HT1080 (cell line): Measurements from ENCODE around the gene LIN28A. TPM values are rescaled to one million over a fixed set of nuclear protein-coding genes. Genes with fewer than 3 reads are reported as not detected.
"Not testable (repeated sequence)": the region's sequence is repeated elsewhere in the genome, so short reads cannot be mapped to it uniquely, and the experiment has no call there.

ENCODE experiments used
- DNase-seq: peaks from one replicate; pipeline ENCODE4 v3.0.0-alpha.2; 2015; ENCODE audit warnings: low read depth
- polyA plus RNA-seq, 2 experiments: library from polyadenylated mRNA; depleted of rRNA; stranded (reverse); fragments of >200 nt; gene quantifications; 2 replicates each; pipeline ENCODE4 v1.2.3, GENCODE V29; 2015
- total RNA-seq: library from RNA; depleted of rRNA; stranded (reverse); fragments of >200 nt; shearing (Covaris generic); gene quantifications from 2 replicates; pipeline ENCODE4 v1.2.3, GENCODE V29; 2014; rRNA removed

Gene LIN28A, protein sequence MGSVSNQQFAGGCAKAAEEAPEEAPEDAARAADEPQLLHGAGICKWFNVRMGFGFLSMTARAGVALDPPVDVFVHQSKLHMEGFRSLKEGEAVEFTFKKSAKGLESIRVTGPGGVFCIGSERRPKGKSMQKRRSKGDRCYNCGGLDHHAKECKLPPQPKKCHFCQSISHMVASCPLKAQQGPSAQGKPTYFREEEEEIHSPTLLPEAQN
- total RNA-seq, result not detected in 2 replicates
- not detected in 2 replicates for polyA plus RNA-seq (2015; cell fraction: cytosol; rRNA removed)
- not detected in 2 replicates for polyA plus RNA-seq (2015; cell fraction: nucleus; rRNA removed)

DNA sequence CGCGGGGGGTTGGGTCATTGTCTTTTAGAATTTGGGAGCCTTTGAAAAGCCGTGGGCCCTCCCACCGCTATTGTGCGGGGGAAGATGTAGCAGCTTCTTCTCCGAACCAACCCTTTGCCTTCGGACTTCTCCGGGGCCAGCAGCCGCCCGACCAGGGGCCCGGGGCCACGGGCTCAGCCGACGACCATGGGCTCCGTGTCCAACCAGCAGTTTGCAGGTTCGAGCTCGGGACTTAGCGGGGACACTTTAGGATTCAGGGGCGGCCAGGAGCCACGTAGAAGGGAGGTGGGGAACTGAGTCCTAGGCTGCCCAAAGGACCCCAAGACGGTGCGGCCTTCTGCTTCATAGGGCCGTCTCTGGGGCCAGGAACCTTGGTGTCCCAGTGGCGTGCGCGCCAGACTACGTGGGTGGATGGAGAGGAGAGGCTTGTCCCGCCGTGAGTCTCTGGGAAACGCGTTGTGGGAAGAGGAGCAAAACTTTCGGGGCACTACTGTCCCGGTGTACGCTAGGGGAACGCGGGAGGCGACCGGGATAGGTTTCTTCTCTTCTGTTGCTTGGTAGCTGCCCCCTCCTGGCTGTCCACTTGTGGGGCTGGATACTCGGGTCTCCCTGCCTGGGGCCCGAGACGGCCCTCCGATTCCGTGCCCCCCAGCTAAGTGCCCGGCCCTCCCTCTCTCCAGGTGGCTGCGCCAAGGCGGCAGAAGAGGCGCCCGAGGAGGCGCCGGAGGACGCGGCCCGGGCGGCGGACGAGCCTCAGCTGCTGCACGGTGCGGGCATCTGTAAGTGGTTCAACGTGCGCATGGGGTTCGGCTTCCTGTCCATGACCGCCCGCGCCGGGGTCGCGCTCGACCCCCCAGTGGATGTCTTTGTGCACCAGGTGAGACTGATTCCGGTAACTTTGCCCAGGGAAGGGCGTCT, at the start of gene LIN28A:
TSS of gene LIN28A (plus strand) at position 112 of the 918 bp plus-strand sequence. CDS start at position 187, 75 bp downstream.
- DNase-seq, result no peak

DNA sequence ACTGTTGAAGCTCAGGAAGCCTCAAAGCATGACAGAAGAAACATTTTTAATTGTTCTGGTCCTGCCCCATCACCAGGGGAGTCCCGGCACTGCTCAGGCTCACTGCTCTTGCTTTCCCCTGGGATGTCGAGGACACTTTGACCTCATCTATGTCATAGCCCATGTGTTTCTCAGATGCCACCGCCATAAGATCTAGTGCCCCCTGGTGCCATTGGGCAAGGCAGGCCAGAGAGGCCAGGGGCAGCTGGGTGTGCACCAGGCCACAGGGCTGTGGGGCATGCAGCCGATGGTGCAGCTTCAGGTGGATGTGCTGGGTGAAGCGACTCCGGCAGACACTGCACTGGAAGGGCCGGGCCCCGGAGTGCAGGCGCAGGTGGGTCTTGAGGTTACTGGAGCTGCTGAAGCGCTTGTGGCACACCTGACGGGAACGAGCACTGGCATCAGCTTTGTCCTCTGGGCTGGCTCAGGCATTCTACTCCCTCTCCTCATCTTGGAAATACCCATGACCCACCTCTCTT, 49.0 kb upstream of the LIN28A start:
- DNase-seq, result no peak

DNA sequence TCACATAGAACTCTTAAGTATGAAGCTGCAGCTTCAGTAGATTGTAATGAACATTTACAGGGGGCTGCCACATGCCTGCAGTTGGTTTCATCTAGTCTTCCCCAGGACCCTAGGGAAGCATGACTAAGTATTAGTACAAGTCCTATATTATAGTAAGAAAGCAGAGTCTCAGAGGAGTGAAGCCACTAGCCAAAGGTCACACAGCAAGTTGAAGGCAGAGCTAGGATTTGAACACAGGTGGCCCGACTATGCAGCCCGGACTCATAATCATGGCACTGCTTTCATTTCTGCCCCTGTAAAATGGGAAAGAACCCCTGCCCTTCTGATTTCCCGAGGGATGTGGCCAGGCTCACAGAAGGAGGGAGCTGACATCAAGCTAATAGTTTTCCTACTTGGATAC, 48.3 kb upstream of the LIN28A start:
- no peak for DNase-seq

DNA sequence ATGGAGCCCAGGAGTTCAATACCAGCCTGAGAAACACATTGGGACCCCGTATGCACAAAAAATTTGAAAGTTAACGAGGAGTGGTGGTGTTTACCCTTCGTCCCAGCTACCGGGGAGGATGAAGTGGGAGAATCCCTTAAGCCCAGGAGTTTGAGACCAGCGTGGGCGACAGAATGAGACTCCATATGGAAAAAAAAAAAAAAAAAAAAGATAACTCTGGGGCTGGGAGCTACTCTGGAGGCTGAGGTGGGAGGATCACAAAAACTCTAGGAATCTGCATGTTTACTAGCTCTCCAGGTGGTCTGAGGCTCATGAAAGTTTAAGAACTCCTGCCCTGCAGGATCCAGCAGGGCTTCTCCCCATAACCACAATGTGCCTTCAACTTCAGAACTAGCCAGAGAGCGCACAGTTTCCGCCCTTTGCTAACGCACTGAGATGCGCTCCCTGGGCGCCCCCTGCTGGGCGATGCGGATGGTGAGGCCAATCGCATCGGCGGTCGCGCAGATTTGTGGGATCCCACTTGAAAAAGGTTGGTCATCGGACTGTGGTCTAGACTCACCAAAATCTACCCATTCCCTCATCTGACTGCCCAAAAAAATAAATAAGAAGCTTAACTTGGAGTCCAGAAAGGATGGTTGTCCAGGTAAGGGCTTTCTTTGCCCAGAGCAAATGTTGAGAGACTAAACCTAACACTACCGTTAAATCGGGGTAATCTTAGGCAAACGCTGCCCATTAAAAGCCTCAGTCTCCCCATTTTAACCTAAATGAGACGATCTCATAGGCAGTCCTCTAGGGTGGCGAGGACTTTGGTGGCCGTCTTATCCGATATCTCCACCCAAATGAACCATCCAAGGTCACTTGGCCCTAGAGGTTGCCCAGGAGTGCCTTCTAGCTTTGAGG, 46.8 kb upstream of the LIN28A start:
- peak; percentile 63 for DNase-seq

DNA sequence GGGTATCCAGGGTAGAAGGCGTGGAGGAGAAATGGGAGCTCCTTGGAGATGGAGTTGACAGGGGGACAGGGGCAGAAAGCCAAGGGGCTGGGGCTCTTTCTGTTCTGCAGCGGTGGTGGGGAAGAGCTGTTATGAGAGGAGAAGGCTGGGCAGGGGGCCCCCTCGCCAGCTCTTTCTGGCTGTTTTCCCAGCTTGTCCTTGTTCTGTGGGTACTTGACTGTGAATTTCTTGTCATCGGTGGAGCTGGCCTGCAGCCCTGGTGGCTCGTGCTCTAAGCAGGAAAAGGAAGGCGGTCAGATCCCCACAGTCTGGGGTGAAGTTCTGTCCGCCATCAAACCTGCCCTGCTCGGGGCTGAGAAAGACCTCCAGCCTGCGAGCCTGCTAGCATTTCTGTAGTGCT, 45.7 kb upstream of the LIN28A start:
- no peak for DNase-seq

DNA sequence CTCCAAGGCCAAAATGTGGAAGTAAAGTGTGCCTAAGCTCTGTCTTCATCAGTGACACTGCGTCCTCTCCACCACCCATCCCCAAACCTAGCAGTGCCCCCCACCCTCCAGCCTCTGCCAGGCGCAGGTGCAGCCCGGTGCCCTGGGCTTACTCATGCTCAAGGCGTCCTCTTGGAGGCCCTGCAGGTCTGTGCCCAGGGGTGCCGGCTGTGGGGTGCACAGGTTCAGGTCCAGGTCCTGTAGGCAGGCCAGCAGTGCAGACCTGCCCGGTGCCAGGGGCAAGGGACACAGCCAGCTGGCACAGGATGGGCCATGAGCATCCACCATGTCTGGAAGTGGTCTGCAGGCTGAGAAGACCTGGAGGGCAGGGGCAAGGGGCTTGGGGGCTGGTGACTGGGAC, 43.2 kb upstream of the LIN28A start:
- no peak for DNase-seq

DNA sequence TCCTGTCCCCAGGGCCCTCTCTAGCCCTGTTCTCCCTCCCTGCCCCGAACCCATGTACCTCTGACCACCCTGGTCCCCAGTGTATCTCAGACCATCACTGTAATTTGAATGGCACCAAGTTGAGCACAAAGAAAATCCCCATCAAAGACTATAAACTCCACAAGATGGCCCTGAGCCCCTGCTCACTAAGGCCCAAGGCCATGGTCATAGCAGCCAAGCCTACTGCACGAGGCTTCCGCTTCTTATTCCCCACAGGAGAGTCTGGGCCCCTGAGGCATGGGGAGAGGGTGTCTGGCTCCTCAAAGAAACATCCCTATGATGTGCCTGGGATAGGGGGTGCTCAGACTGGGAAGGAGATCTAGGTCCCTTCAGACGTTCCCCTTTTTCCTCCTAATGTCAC, 42.6 kb upstream of the LIN28A start:
- no peak for DNase-seq

DNA sequence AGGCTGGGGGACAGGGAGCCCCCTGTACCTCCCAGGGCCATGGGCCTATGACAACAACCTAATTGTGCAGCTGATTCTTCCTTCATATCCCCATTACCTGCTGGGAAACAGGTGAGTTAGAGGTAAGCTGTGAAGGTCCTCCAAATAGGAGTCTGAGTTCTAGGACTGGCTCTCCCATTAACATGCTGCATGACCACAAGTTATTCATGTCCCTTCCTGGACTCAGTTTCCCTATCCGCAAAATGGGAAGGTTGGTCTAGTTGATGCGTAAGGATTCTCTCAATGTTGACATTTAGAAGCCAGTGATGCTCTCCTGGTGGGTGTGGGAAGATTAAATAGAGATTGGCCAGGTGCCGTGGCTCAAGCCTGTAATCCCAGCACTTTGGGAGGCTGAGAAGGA, 42.1 kb upstream of the LIN28A start:
- no peak for DNase-seq

DNA sequence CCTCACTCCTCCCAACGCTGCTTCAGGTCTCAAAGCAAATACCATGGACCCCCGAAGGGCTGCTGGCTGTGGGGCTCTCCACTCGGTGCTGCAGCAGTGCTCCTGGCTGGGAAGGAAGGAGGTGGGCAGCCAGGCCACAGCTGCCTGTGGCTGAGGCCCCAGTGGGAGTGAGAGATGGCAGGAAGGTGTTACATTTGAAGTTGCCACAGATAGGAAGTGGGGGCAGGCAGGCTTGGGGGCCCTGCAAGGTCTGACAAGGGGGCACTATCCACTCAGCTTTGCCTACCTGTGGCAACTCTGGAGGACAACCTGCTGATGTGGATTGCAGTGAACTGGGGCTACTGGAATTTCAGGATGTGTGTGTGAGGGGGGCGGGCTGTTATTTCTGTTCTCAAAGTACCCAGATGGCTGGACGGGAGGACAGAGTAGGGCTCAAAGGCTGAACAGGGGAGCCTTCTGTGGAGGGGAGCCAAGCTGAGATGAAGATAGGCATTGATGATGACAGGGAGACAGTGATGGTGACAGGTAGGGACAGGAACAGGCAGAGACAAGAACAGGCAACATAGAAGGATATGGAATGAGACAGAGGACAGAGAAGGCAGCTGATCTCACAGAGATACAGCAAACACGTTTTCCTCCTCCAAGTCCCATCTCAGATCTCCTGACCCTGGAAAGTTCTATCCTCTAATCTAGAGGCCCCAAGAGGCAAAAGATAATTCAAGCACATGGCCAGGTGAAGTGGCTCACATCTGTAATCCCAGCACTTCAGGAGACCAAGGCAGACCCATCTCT, 39.8 kb upstream of the LIN28A start:
- no peak for DNase-seq

DNA sequence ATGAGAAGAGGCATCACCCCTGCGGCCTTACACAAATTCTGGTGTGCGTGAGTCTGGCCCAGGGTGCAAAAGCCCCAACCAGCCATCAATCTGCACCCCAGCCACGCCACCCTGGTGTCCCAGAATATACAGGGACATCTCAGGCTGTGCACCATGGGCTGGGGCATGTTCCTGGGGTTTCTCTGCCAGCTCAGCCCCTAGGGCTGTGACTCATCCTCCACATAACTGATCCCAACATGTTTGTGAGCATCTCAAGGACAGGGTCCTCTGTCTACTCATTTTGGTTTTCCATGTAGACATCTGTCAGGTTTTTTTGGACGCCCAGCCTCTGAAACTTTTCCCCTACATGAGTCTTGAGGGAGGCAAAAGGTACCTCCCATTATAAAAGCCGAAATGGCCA, 38.6 kb upstream of the LIN28A start:
- peak; percentile 55 for DNase-seq

DNA sequence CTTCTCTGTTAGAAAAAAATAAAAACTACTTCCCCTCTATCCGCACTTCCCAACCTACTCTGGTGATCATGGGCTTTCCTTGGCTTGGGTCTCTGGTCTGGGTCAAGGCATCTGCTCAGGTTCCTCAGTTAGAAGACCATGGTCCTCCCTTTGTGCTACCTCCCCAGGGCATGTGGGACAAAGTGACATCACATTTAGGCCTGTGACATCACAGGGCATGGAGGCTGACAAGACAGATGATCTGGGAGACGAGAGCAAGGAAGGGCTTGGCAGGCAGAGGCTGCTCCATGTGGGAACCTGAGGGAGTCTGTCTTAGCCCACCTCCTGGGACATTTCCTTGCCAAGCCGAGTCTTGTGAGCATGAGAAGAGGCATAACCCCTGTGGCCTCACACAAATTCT, 38.0 kb upstream of the LIN28A start, which contains the start of gene ZNF683:
TSS of gene ZNF683 (minus strand) at position 140 of the 400 bp plus-strand sequence. CDS start 4,179 bp downstream, outside the sequence.
- not testable (repeated sequence) for DNase-seq

DNA sequence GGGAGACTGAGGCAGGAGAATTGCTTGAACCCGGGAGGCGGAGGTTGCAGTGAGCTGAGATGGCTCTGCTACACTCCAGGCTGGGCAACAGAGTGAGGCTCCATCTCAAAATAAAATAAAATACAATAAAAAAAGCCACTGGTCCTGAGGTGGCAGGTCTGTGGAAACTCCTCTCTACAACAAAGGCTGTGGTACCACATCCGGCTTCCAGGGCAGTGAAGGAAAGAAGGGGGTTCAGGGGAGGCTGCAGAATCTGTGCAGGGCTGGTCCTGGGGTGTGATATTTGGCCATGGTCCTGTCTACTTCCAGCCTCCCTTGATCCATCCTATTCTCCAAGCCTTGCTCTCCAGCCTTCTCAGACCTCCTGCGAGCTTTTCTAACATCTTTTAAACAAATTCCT, 37.3 kb upstream of the LIN28A start:
- DNase-seq, result no peak

DNA sequence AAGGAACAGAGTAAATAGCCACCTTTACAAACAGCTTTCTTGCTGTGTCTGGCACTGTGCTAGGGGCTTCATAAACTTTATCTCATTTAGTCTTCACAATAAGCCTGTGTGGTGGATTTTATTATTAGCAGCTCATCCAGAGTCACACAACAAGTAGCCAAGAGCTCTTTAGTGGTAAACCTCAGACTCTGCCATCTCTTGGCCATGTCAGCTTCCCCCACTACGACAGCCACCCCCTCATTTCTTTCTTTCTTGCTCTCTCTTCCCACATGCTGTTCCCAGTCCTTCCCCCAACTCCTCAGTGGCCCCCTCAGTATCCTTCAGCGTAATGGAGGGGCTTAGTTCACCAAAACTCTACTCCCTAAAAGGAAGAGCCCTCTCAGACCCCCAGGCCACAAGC, 36.8 kb upstream of the LIN28A start:
- no peak for DNase-seq

DNA sequence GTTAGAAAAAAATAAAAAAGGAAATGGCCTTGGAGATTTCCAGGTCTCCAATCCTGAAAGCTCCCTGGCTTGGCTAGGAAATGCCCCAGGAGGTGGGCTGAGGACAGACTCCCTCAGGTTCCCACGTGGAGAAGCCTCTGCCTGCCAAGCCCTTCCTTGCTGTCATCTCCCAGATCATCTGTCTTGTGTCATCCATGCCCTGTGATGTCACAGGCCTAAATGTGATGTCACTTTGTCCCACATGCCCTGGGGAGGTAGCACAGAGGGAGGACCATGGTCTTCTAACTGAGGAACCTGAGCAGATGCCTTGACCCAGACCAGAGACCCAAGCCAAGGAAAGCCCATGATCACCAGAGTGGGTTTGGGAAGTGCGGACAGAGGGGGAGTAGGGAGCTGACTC, 36.3 kb upstream of the LIN28A start:
- not testable (repeated sequence) for DNase-seq

DNA sequence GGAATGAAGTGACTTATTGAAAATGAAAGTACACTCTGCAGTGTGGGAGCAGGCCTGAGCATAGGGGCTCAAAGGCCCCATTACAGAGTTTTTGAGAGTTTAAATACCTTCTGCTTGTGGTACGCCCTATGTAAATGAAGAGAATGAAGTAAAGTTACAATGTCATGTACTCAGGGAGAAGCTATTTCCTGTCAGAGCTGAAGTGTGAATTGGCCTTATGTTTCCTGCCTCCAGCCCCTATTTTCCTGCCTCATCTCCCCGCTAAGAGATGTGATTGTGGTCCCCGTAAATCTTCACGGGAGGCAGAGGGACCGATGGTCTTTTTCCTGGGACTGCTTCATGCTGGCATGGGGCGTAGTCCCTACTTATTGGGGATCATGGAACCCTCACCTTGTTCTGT, 35.5 kb upstream of the LIN28A start:
- DNase-seq, result peak; percentile 31

DNA sequence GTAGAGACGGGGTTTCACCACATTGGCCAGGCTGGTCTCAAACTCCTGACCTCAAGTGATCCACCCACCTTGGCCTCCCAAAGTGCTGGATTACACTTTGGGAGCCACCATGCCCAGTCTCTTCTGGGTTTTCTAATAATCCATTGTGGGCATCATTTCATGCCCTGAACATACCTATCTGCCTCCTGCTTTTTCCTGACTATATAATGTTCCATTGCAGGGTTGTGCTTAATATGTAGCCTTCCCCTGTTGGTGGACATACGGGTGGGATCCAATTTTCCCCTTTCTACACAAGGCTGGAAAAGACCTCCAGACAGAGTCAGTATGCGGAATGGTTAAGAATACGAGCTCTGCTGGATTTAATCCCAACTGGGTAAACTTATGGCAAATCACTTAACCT, 34.6 kb upstream of the LIN28A start:
- no peak for DNase-seq

DNA sequence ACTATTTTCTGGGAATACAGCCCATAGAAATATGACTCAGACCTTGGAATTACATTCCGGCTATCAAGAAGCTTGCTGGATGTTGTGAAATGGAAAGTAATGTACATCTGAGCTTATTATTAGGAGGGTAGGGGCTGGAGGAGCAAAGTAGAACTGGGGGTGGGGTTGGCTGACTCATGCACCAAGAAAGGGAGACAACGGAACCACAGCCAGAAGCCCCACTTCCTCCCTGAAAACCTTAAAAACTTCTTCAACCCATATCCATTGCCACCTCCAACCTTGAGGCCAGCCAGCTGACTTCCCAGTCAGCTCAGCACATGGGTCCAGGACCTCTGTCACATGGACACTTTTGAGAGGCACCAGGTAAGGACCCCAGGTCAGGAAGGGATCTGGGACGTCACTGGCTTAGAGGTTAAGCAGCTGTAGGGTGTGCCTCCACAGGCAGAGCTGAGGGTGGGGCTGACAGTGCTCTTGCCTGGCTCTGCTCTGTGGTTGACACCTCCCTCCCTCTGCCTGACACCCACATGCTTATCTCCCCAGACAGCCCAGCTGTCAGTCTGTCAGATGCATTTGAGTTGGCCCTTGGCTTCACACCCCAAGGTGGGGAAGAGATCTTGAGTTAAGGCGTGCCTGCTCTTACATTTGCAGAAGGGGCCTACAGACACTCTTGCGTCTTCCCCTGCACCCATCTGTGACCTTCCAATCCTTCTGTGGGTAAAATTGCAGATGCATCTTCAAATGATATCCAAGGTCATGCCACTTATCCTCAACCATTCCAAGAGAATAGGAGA, 32.3 kb upstream of the LIN28A start:
- peak; percentile 98 for DNase-seq

DNA sequence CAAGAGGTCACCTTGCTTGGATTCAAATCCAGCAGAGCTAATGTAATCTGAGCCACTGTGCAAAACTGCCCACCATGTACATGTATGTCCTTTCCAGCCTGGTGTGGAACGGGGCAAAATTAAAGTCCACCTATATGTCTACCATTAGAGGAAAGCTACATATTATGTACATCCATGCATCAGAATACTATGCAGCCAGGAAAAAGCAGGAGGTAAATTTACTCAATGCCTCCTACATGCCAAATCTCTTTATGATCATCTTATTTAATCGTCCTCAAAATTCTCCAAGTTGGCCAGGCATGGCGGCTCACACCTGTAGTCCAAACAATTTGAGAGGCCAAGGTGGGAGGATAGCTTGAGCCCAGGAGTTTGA, 31.8 kb upstream of the LIN28A start:
- DNase-seq, result no peak

DNA sequence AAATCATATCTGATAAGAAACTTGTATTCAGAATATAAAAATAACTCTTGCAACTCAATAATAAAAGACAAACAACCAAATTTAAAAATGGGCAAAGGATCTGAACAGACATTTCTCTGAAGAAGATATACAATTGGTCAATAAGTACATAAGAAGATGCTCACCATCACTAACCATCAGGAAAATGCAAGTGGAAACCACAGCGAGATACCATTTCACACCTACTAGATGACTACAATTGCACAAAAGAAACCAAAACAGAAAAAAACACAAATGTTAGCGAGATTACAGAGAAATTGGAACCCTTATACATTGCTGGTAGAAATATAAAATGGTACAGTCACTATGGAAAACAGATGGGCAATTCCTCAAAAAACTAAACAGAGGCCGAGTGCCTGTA, 26.5 kb upstream of the LIN28A start:
- no peak for DNase-seq

DNA sequence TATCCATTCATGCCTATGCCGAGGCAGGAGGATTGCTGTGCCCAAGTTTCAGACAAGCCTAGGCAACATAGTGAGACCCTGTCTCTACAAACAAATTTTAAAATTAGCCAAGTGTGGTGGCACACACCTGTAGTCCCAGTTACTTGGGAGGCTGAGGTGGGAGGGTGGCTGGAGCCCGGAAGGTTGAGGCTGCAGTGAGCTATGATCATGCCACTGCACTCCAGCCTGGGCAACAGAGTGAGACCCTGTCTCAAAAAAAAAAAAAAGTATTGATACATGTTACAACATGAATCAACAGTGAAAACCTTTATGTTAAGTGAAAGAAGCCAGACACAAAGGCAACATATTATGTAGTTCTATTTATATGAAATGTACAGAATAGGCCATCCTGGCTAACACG, 25.6 kb upstream of the LIN28A start:
- DNase-seq, result not testable (repeated sequence)
